ENCODE results near the gene ABCA4.
A peak's percentile ranks its signal among the peaks of the same experiment; 100 is the strongest.

The ABCA4 gene

GRCh38 chr1:94047949-94048348 lies 73.0 kb downstream of the ABCA4 start:
- no peak for DNase-seq

GRCh38 chr1:94045465-94046056 lies 75.4 kb downstream of the ABCA4 start:
- no peak for DNase-seq

GRCh38 chr1:94044891-94045290 lies 76.1 kb downstream of the ABCA4 start:
- no peak for DNase-seq

GRCh38 chr1:94044290-94044790 lies 76.6 kb downstream of the ABCA4 start:
- no peak for DNase-seq

- no peak for DNase-seq
Measured at GRCh38 chr1:94043738-94044289, 77.1 kb downstream of the ABCA4 start.

GRCh38 chr1:94042388-94042787 lies 78.6 kb downstream of the ABCA4 start:
- DNase-seq = no peak

- DNase-seq = no peak
Measured at GRCh38 chr1:94039871-94040569, 80.9 kb downstream of the ABCA4 start.

- no peak for DNase-seq
Measured at GRCh38 chr1:94039514-94039870, 81.5 kb downstream of the ABCA4 start.

GRCh38 chr1:94038511-94038910 lies 82.4 kb downstream of the ABCA4 start:
- no peak for DNase-seq

- no peak for DNase-seq
Measured at GRCh38 chr1:94037392-94038229, 83.3 kb downstream of the ABCA4 start.

- no peak for DNase-seq
Measured at GRCh38 chr1:94036730-94037129, 84.2 kb downstream of the ABCA4 start.

- no peak for DNase-seq
Measured at GRCh38 chr1:94033849-94034248, 87.1 kb downstream of the ABCA4 start.

- DNase-seq = no peak
Measured at GRCh38 chr1:94032637-94033036, 88.3 kb downstream of the ABCA4 start.

- no peak for DNase-seq
Measured at GRCh38 chr1:94031591-94031990, 89.4 kb downstream of the ABCA4 start.

- no peak for DNase-seq
Measured at GRCh38 chr1:94031154-94031553, 89.8 kb downstream of the ABCA4 start.

- no peak for DNase-seq
Measured at GRCh38 chr1:94029130-94029993, 91.6 kb downstream of the ABCA4 start.

GRCh38 chr1:94027721-94028515 lies 93.0 kb downstream of the ABCA4 start:
- DNase-seq = no peak

GRCh38 chr1:94026619-94027380 lies 94.1 kb downstream of the ABCA4 start:
- no peak for DNase-seq

- peak; percentile 12 for DNase-seq
Measured at GRCh38 chr1:94025383-94026340, 95.3 kb downstream of the ABCA4 start.
